Sigmoid colon (tissue), 4 donors: ENCODE measurements around the gene MMP25.

ENCODE experiments used
- CTCF ChIP-seq, 4 experiments: fragments of 450-650 bp in 3 of 4; fragments of 200-600 bp in 1 of 4; IDR thresholded peaks; one replicate each; pipeline ENCODE4 v1.5.1; 2016 to 2019; ENCODE audit warnings: antibody characterized with exemption in 4 of 4, mild to moderate bottlenecking in 3 of 4, moderate library complexity in 2 of 4
- EP300 ChIP-seq, 4 donors: sonication (generic); formaldehyde crosslinking; IDR thresholded peaks; one replicate each; pipeline ENCODE4 v1.6.1; 2017; ENCODE audit warnings: antibody characterized with exemption in 4 of 4
- POLR2A ChIP-seq, 2 donors: fragments of 450-650 bp; IDR thresholded peaks; one replicate each; pipeline ENCODE4 v1.6.1; 2016; ENCODE audit warnings: antibody characterized with exemption in 2 of 2, mild to moderate bottlenecking in 2 of 2, moderate library complexity in 2 of 2
- POLR2AphosphoS5 ChIP-seq, 4 donors: sonication (generic); formaldehyde crosslinking; IDR thresholded peaks; one replicate each; pipeline ENCODE4 v1.6.1; 2017; ENCODE audit warnings: antibody characterized with exemption in 4 of 4

GRCh38 chr16:3044708-3045107 lies 1.7 kb upstream of the MMP25 start:
- TF ChIP-seq EP300 (IDR thresholded peaks at IDR 0.05) (no peak), CTCF (IDR thresholded peaks at IDR 0.05) (no peak), POLR2A (IDR thresholded peaks at IDR 0.05) (no peak), POLR2AphosphoS5 (IDR thresholded peaks at IDR 0.05) (no peak)
